ENCODE measurements around the gene LIPN.

- TF ChIP-seq CTCF (IDR thresholded peaks at IDR 0.05; ENCODE audit: insufficient read depth, low read length, poor library complexity, severe bottlenecking) = no peak
- TF ChIP-seq EZH2phosphoT487 (conservative IDR thresholded peaks at IDR 0.05; ENCODE audit: low read length) = no peak
Observed at GRCh38 chr10:88731296-88731695, 28.5 kb upstream of the LIPN start.
